Glutamatergic neuron (in vitro differentiated cells): Measurements from ENCODE around the gene SHOC2. TPM values are rescaled to one million over a fixed set of nuclear protein-coding genes. Genes with fewer than 3 reads are reported as not detected.

Experiments
- DNase-seq: peaks from one replicate; pipeline ENCODE4 v3.0.0; 2022
- H3K27ac Mint-ChIP-seq: one replicate; pipeline ENCODE4 v1.8.0; 2020; ENCODE audit warnings: mild to moderate bottlenecking, mixed read lengths, inconsistent platforms; ENCODE audit not compliant: unreplicated experiment
- H3K27me3 Mint-ChIP-seq: one replicate; pipeline ENCODE4 v1.8.0; 2020; ENCODE audit warnings: mild to moderate bottlenecking, moderate library complexity, mixed read lengths, inconsistent platforms; ENCODE audit not compliant: unreplicated experiment
- H3K36me3 Mint-ChIP-seq: one replicate; pipeline ENCODE4 v1.8.0; 2020; ENCODE audit warnings: mild to moderate bottlenecking, mixed read lengths, inconsistent platforms; ENCODE audit not compliant: unreplicated experiment
- H3K4me1 Mint-ChIP-seq: one replicate; pipeline ENCODE4 v1.8.0; 2020; ENCODE audit warnings: mild to moderate bottlenecking, low read depth, mixed read lengths, inconsistent platforms; ENCODE audit not compliant: unreplicated experiment
- H3K4me3 Mint-ChIP-seq: one replicate; pipeline ENCODE4 v1.8.0; 2020; ENCODE audit warnings: mild to moderate bottlenecking, mixed read lengths, inconsistent platforms; ENCODE audit not compliant: unreplicated experiment
- H3K9me3 Mint-ChIP-seq: one replicate; pipeline ENCODE4 v1.8.0; 2020; ENCODE audit warnings: mild to moderate bottlenecking, moderate library complexity, mixed read lengths, inconsistent platforms; ENCODE audit not compliant: unreplicated experiment
- total RNA-seq: library from RNA; stranded (reverse); fragmentation: NEBNext Ultra II Directional; extraction: Animal tissue kit (Norgen Biotek cat#: 25700); gene quantifications from one replicate; pipeline ENCODE4 v1.2.1, GENCODE V29; 2021; ENCODE audit not compliant: unreplicated experiment
- TF ChIP-seq, protein P1 (sequence below): fragments of 200-600 bp; sonication (generic); IDR thresholded peaks from one replicate; pipeline ENCODE4 v1.5.0; 2021; ENCODE audit not compliant: partially characterized antibody, unreplicated experiment

SHOC2 gene
- total RNA-seq, 1 donor from 2014 or later = 98.3 TPM

DNA sequence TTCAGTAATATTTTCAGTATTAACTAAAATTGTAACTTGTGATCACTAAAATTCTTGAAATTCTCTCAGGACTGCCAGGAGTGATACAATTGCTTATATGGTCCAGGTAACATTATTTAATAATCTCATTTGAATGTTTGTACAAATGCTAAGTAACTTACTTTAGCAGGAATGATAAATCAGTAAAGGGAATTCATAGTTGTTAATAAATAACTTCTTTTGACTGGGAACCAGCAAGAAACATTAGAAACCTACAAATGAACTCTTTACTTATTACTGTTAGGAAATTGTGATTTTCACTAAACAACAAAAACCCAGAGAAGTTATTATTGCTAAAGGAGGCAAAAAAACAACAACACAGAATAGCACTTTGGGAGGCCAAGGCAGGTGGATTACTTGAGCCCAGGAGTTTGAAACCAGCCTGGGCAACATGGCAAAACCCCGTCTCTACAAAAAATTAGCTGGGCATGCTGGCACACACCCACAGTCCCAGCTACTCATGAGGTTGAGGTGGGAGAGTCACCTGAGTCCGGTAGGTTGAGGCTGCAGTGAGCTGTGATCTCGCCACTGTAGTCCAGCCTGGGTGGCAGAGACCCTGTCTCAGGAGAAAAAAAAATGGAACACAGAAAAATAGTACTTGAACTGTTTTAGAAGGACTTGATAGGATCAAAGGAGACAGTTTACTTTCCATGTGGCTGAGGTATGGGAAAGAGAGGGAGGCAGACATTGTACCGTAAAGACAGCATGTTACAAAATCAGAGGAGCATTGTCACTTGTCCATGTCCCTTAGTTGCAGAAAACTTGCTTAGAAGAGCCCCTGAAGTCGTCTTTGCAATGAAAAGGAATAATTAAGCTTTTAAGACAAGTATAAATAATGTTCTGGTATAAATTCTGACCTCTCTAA, 53.1 kb downstream of the SHOC2 start:
- Mint-ChIP-seq H3K9me3 (no peaks in the 10 kb centered on the region), H3K4me3 (no peak overlapping the region), H3K4me1 (no peaks in the 10 kb centered on the region)

DNA sequence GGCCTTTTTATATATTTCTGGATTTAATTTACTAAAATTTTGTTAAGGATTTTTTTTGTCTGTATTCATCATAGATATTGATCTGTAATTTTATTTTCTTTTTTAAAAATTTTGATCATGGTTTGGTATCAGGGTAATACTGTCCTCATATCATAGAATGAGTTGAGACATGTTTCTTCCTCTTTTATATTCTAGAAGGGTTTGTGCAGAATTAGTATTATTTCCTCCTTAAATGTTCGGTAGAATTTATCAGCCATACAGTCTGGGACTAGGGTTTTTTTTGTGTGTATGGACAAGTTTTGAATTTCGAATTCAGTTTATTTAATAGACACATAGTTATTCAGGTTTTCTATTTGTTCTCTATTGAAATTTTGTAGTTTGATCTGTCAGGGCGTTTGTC, 54.0 kb downstream of the SHOC2 start:
- no peak for DNase-seq
- H3K36me3 Mint-ChIP-seq = no peaks in the 10 kb centered on the region
- no peaks in the 10 kb centered on the region for H3K4me1 Mint-ChIP-seq
- H3K4me3 Mint-ChIP-seq = no peak overlapping the region
- no peaks in the 10 kb centered on the region for H3K9me3 Mint-ChIP-seq
- TF ChIP-seq, protein P1, sequence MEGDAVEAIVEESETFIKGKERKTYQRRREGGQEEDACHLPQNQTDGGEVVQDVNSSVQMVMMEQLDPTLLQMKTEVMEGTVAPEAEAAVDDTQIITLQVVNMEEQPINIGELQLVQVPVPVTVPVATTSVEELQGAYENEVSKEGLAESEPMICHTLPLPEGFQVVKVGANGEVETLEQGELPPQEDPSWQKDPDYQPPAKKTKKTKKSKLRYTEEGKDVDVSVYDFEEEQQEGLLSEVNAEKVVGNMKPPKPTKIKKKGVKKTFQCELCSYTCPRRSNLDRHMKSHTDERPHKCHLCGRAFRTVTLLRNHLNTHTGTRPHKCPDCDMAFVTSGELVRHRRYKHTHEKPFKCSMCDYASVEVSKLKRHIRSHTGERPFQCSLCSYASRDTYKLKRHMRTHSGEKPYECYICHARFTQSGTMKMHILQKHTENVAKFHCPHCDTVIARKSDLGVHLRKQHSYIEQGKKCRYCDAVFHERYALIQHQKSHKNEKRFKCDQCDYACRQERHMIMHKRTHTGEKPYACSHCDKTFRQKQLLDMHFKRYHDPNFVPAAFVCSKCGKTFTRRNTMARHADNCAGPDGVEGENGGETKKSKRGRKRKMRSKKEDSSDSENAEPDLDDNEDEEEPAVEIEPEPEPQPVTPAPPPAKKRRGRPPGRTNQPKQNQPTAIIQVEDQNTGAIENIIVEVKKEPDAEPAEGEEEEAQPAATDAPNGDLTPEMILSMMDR = no peak
- no peaks in the 10 kb centered on the region for H3K27me3 Mint-ChIP-seq
- no peak overlapping the region for H3K27ac Mint-ChIP-seq

More for the DNA sequence above, 53.1 kb downstream of the SHOC2 start:
- Mint-ChIP-seq H3K36me3 (no peaks in the 10 kb centered on the region), H3K27me3 (no peaks in the 10 kb centered on the region), H3K27ac (no peak overlapping the region)
- DNase-seq = no peak
- TF ChIP-seq, protein P1 = no peak

DNA sequence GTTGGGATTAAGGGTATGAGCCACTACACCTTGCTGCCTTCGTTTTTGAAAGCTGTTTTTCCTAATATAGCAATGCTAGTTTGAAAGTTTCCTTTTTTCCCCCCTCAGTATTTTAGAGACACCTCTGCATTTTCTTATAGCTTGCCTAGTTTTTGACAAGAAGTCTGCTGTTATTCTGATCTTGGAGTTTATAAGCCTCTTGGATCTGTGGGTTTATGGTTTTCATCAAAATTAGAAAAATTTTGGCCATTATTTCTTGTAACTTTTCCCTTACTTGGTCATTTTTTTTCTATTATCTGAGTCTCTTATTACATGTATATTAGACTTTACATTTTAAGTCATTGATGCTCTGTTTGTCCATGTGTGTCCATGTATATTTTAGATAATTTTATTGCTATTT, 57.2 kb downstream of the SHOC2 start:
- no peaks in the 10 kb centered on the region for H3K36me3 Mint-ChIP-seq
- TF ChIP-seq, protein P1 = no peak
- no peak for DNase-seq
- no peak overlapping the region for H3K27ac Mint-ChIP-seq
- no peaks in the 10 kb centered on the region for H3K27me3 Mint-ChIP-seq
- no peaks in the 10 kb centered on the region for H3K4me1 Mint-ChIP-seq
- no peaks in the 10 kb centered on the region for H3K9me3 Mint-ChIP-seq
- H3K4me3 Mint-ChIP-seq = no peak overlapping the region

DNA sequence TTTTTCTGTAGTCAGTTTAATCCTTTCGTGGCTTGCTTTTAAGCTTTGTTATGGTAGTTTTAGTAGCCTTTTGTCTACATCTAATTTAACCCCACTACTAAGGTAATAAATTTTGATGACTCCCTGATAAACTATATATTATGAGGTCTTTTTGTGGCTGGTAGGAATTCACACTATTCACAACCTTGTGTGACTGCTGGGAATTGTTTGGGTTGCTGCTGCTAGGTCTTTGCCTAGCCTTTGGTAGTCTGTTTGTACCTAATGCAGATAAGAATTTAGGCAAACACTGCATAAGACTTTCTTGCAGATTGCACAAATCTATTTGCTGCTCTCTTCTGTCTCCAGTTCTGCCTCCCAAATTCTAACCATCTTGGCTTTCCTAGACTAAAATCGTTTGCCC, 58.3 kb downstream of the SHOC2 start:
- Mint-ChIP-seq H3K9me3 (no peaks in the 10 kb centered on the region), H3K27ac (no peak overlapping the region), H3K36me3 (no peaks in the 10 kb centered on the region), H3K4me3 (no peak overlapping the region), H3K4me1 (no peaks in the 10 kb centered on the region), H3K27me3 (no peaks in the 10 kb centered on the region)
- no peak for DNase-seq
- TF ChIP-seq, protein P1 = no peak

DNA sequence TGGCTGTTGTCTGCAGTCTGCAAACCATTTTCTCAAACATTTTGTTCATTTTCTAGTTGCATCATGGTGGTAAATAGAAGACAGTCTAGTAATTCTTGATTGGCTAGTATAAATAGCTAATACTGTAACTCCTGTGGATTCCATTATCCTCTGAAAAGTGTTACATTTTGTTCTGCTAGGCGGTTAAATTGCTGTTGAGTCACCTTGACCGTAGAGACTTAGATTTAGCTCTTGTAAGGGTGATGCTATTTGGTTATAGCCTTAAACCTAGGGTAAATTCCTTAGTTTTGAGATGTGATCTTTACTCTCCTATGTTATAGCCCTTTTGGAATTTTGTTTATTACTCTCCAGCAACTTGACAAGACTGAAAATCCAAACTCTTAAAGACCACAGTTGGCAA, 58.8 kb downstream of the SHOC2 start:
- Mint-ChIP-seq H3K27me3 (no peaks in the 10 kb centered on the region), H3K4me3 (no peak overlapping the region), H3K4me1 (no peaks in the 10 kb centered on the region), H3K36me3 (no peaks in the 10 kb centered on the region), H3K27ac (no peak overlapping the region), H3K9me3 (no peaks in the 10 kb centered on the region)
- DNase-seq = no peak
- TF ChIP-seq, protein P1 = no peak
